Measurements from ENCODE around the gene ABHD6. TPM values are rescaled to one million over a fixed set of nuclear protein-coding genes. Genes with fewer than 3 reads are reported as not detected.
"Not testable (repeated sequence)": the region's sequence is repeated elsewhere in the genome, so short reads cannot be mapped to it uniquely, and the experiment has no call there.

The ABHD6 gene
- total RNA-seq, 2 donors from 2014 or later: 13.2 to 16.9 TPM

GRCh38 chr3:58336135-58336882 is 98.7 kb downstream of the ABHD6 start:
- no peak for TF ChIP-seq CTCF (IDR thresholded peaks at IDR 0.05)
- no peak for TF ChIP-seq POLR2A (IDR thresholded peaks at IDR 0.05)
- TF ChIP-seq POLR2AphosphoS5 (IDR thresholded peaks at IDR 0.05): no peak
- 100% methylated on average over 3 of the region's 3 CpGs for WGBS
- H3K4me3 ChIP-seq: no peak overlapping the region
- no peaks in the 10 kb centered on the region for H3K4me1 ChIP-seq (replicated peaks)
- H3K9me3 ChIP-seq: no peaks in the 10 kb centered on the region
- H3K36me3 ChIP-seq: no peaks in the 10 kb centered on the region
- no peak overlapping the region for H3K27ac ChIP-seq
- DNase-seq (ENCODE audit: low spot score): no peak
- intact Hi-C loops (cut with DNase I): no loop called here
- H3K27me3 ChIP-seq (replicated peaks; ENCODE audit: insufficient read depth): no peaks in the 10 kb centered on the region

GRCh38 chr3:58337190-58337589 is 99.6 kb downstream of the ABHD6 start:
- H3K4me3 ChIP-seq: no peak overlapping the region
- no peaks in the 10 kb centered on the region for H3K9me3 ChIP-seq
- TF ChIP-seq POLR2AphosphoS5 (IDR thresholded peaks at IDR 0.05) (no peak), POLR2A (IDR thresholded peaks at IDR 0.05) (no peak), CTCF (IDR thresholded peaks at IDR 0.05) (no peak)
- intact Hi-C loops (cut with DNase I): no loop called here
- no peak for DNase-seq (ENCODE audit: low spot score)
- H3K27ac ChIP-seq: no peak overlapping the region
- WGBS: 93% methylated on average over 1 of the region's 1 CpG
- H3K36me3 ChIP-seq: no peaks in the 10 kb centered on the region
- no peaks in the 10 kb centered on the region for H3K27me3 ChIP-seq (replicated peaks; ENCODE audit: insufficient read depth)
- no peaks in the 10 kb centered on the region for H3K4me1 ChIP-seq (replicated peaks)

- H3K9me3 ChIP-seq; H3K27ac ChIP-seq; H3K36me3 ChIP-seq; H3K4me3 ChIP-seq; intact Hi-C loops (cut with DNase I); DNase-seq (ENCODE audit: low spot score); H3K4me1 ChIP-seq (replicated peaks); H3K27me3 ChIP-seq (replicated peaks; ENCODE audit: insufficient read depth): not testable (repeated sequence)
- 93% methylated on average over 12 of the region's 12 CpGs for WGBS
Measured at GRCh38 chr3:58339146-58339545, 101.6 kb downstream of the ABHD6 start.

GRCh38 chr3:58340594-58341244 is 103.1 kb downstream of the ABHD6 start:
- TF ChIP-seq POLR2A (IDR thresholded peaks at IDR 0.05) (no peak), POLR2AphosphoS5 (IDR thresholded peaks at IDR 0.05) (no peak), CTCF (IDR thresholded peaks at IDR 0.05) (no peak)
- 96% methylated on average over 3 of the region's 3 CpGs for WGBS
- no peak overlapping the region for H3K4me3 ChIP-seq
- no peaks in the 10 kb centered on the region for H3K9me3 ChIP-seq
- intact Hi-C loops (cut with DNase I): no loop called here
- no peak overlapping the region for H3K27ac ChIP-seq
- H3K36me3 ChIP-seq: no peaks in the 10 kb centered on the region
- DNase-seq (ENCODE audit: low spot score): no peak
- no peaks in the 10 kb centered on the region for H3K4me1 ChIP-seq (replicated peaks)
- no peaks in the 10 kb centered on the region for H3K27me3 ChIP-seq (replicated peaks; ENCODE audit: insufficient read depth)

- 98% methylated on average over 3 of the region's 3 CpGs for WGBS
- Histone ChIP-seq H3K9me3 (no peaks in the 10 kb centered on the region), H3K27ac (no peak overlapping the region)
Measured at GRCh38 chr3:58341376-58341775, 103.8 kb downstream of the ABHD6 start.

More at GRCh38 chr3:58341376-58341775, 103.8 kb downstream of the ABHD6 start:
- no peak for DNase-seq (ENCODE audit: low spot score)
- no peak overlapping the region for H3K4me3 ChIP-seq
- intact Hi-C loops (cut with DNase I): no loop called here
- no peaks in the 10 kb centered on the region for H3K4me1 ChIP-seq (replicated peaks)
- TF ChIP-seq POLR2A (IDR thresholded peaks at IDR 0.05): no peak
- TF ChIP-seq CTCF (IDR thresholded peaks at IDR 0.05): no peak
- TF ChIP-seq POLR2AphosphoS5 (IDR thresholded peaks at IDR 0.05): no peak
- H3K36me3 ChIP-seq: no peaks in the 10 kb centered on the region
- no peaks in the 10 kb centered on the region for H3K27me3 ChIP-seq (replicated peaks; ENCODE audit: insufficient read depth)

Measured in prostate gland (tissue), 2 donors.